C4-2B (cell line): ENCODE results near the gene CHD2.

Experiments used
- H3K27ac ChIP-seq: fragments of 450-650 bp; 2 replicates; pipeline ENCODE4 v1.5.1; 2017
- CTCF ChIP-seq: fragments of 450-650 bp; conservative IDR thresholded peaks from 2 replicates; pipeline ENCODE4 v1.5.1; 2017; ENCODE audit warnings: mild to moderate bottlenecking
- ZFX ChIP-seq: fragments of 450-650 bp; IDR thresholded peaks from 2 replicates; pipeline ENCODE4 v1.6.1; 2017

CHD2 gene

GRCh38 chr15:93046721-93047120, 146.6 kb downstream of the CHD2 start:
- H3K27ac ChIP-seq = no peak overlapping the region
- TF ChIP-seq CTCF (no peak), ZFX (no peak)

GRCh38 chr15:93047621-93048425, 147.7 kb downstream of the CHD2 start:
- peak overlapping the region; percentile 17; the same call in 1 of the 2 replicates for H3K27ac ChIP-seq
- TF ChIP-seq CTCF (no peak), ZFX (no peak)

GRCh38 chr15:93048426-93048721, 148.2 kb downstream of the CHD2 start:
- TF ChIP-seq ZFX (no peak), CTCF (no peak)
- H3K27ac ChIP-seq = peak overlapping the region; percentile 17; the same call in 1 of the 2 replicates

GRCh38 chr15:93048759-93049161, 148.6 kb downstream of the CHD2 start:
- H3K27ac ChIP-seq = peak overlapping the region; percentile 17; the same call in 1 of the 2 replicates
- no peak for TF ChIP-seq ZFX
- TF ChIP-seq CTCF = no peak

GRCh38 chr15:93049233-93049632, 149.1 kb downstream of the CHD2 start:
- TF ChIP-seq ZFX = no peak
- no peak for TF ChIP-seq CTCF
- peak overlapping the region; percentile 17; the same call in 1 of the 2 replicates for H3K27ac ChIP-seq

- H3K27ac ChIP-seq = no peak overlapping the region
- no peak for TF ChIP-seq CTCF
- no peak for TF ChIP-seq ZFX
Observed at GRCh38 chr15:93049914-93050578, 149.9 kb downstream of the CHD2 start.

- TF ChIP-seq ZFX (no peak), CTCF (no peak)
Observed at GRCh38 chr15:93050648-93051047, 150.5 kb downstream of the CHD2 start.

More at GRCh38 chr15:93050648-93051047, 150.5 kb downstream of the CHD2 start:
- no peak overlapping the region for H3K27ac ChIP-seq
